HepG2 (cell line): ENCODE data around the gene CNOT6. TPM values are rescaled to one million over a fixed set of nuclear protein-coding genes. Genes with fewer than 3 reads are reported as not detected.

Experiments
- ATAC-seq: fragments of 200-7000 bp; cut with Tn5 transposase; 3 replicates; pipeline ENCODE4 v1.9.1; 2020; ENCODE audit warnings: mild to moderate bottlenecking, moderate library complexity
- BruUV-seq: library from RNA; stranded (reverse); fragments of 400-500 nt; replicated peaks from 2 replicates; lab custom pipeline; 2021; lab: Mats Ljungman, UMichigan
- CTCF ChIA-PET: fragments of 300-600 bp; formaldehyde crosslinking; extraction: SDS; loops from one replicate; lab custom pipeline; 2021; ENCODE audit warnings: low total read pairs, inconsistent platforms, low intra/inter-chr PET ratio; lab: Yijun Ruan, JAX
- POLR2A ChIA-PET: fragments of 350-600 bp; sonication (Branson Sonifier 250); formaldehyde crosslinking; loops from one replicate; lab custom pipeline; 2020; ENCODE audit warnings: antibody characterized with exemption, inconsistent platforms; lab: Yijun Ruan, JAX
- DNase-seq: peaks from one replicate; pipeline ENCODE4 v3.0.0-alpha.2; 2015; ENCODE audit warnings: low spot score
- FAIRE-seq: peaks from 3 replicates; lab custom pipeline; 2011; peaks lifted over from hg19 to GRCh38; lab: Jason Lieb, UNC
- H2AFZ ChIP-seq: one replicate; pipeline ENCODE4 v1.6.1; 2011; ENCODE audit warnings: low read length, inconsistent platforms
- H3K27ac ChIP-seq: fragments of 300-600 bp; 3 replicates; pipeline ENCODE4 v1.8.0; 2011; ENCODE audit warnings: mixed run types, mild to moderate bottlenecking, mixed read lengths, low read length, inconsistent platforms; ENCODE audit not compliant: insufficient read depth; ENCODE audit errors: extremely low read length
- H3K27me3 ChIP-seq, 2 experiments: fragments of 200-600 bp in 1 of 2; 2 replicates in 1 of 2; 3 replicates in 1 of 2; pipeline versions ENCODE4 v1.6.0 to v1.8.0; 2011; ENCODE audit warnings: low read length in 2 of 2, mild to moderate bottlenecking in 2 of 2, moderate library complexity in 2 of 2, inconsistent platforms in 1 of 2; ENCODE audit not compliant: insufficient read depth in 2 of 2, control insufficient read depth in 1 of 2
- H3K36me3 ChIP-seq, 2 experiments: fragments of 200-600 bp in 1 of 2; replicated peaks in 1 of 2; 2 replicates in 1 of 2; 3 replicates in 1 of 2; pipeline versions ENCODE4 v1.5.1 to v1.8.0; 2011; ENCODE audit warnings: low read length in 2 of 2, inconsistent platforms in 1 of 2; ENCODE audit not compliant: insufficient read depth in 2 of 2, control insufficient read depth in 1 of 2
- H3K4me1 ChIP-seq: 2 replicates; pipeline ENCODE4 v1.5.1; 2012; ENCODE audit warnings: low read length, inconsistent platforms; ENCODE audit not compliant: insufficient read depth
- H3K4me2 ChIP-seq: 2 replicates; pipeline ENCODE4 v1.6.0; 2011; ENCODE audit warnings: low read depth, low read length, inconsistent platforms
- H3K4me3 ChIP-seq, 3 experiments: fragments of 200-600 bp in 1 of 3; sonication (generic), shearing (Covaris generic) in 1 of 3; replicated peaks in 1 of 3; 2 replicates each; pipeline ENCODE4 v1.5.1; 2011 to 2016; ENCODE audit warnings: low read length in 3 of 3, inconsistent platforms in 2 of 3, low read depth in 2 of 3, mild to moderate bottlenecking in 2 of 3, control low read depth in 1 of 3, mixed read lengths in 1 of 3; ENCODE audit not compliant: insufficient read depth in 1 of 3
- H3K79me2 ChIP-seq: one replicate; pipeline ENCODE4 v1.6.1; 2011; ENCODE audit warnings: low read length, inconsistent platforms; ENCODE audit not compliant: insufficient read depth
- H3K9ac ChIP-seq: 2 replicates; pipeline ENCODE4 v1.6.0; 2011; ENCODE audit warnings: mild to moderate bottlenecking, low read depth, low read length, inconsistent platforms; ENCODE audit not compliant: insufficient read depth
- H3K9me3 ChIP-seq: 2 replicates; pipeline ENCODE4 v1.5.1; 2012; ENCODE audit warnings: mild to moderate bottlenecking, low read length
- H4K20me1 ChIP-seq: 2 replicates; pipeline ENCODE4 v1.6.0; 2011; ENCODE audit warnings: inconsistent platforms, mild to moderate bottlenecking, low read length, moderate library complexity; ENCODE audit not compliant: insufficient read depth
- CBFB ChIP-seq: sonication (generic); formaldehyde crosslinking; IDR thresholded peaks from 2 replicates; pipeline ENCODE4 v1.4.0; 2020; ENCODE audit warnings: missing genetic modification reagents
- FOXP1 ChIP-seq, 2 experiments: fragments of 450-650 bp in 1 of 2; IDR thresholded peaks; 2 replicates each; pipeline ENCODE4 v1.6.1; 2017 to 2018; ENCODE audit warnings: antibody characterized with exemption in 1 of 2
- GATA4 ChIP-seq: sonication (generic); IDR thresholded peaks from 2 replicates; pipeline ENCODE4 v1.6.1; 2016; ENCODE audit warnings: antibody characterized with exemption, low read depth, borderline replicate concordance
- KLF12 ChIP-seq: sonication (generic); formaldehyde crosslinking; IDR thresholded peaks from 2 replicates; pipeline ENCODE4 v1.4.0; 2020; ENCODE audit warnings: missing genetic modification reagents, borderline replicate concordance
- MAFG ChIP-seq: sonication (generic); formaldehyde crosslinking; IDR thresholded peaks from 2 replicates; pipeline ENCODE4 v1.5.1; 2020; ENCODE audit warnings: mild to moderate bottlenecking, missing genetic modification reagents
- SMYD3 ChIP-seq: sonication (generic); formaldehyde crosslinking; IDR thresholded peaks from 2 replicates; pipeline ENCODE4 v1.8.1; 2023; ENCODE audit warnings: mild to moderate bottlenecking, missing genetic modification reagents
- TEAD2 ChIP-seq: sonication (generic); formaldehyde crosslinking; IDR thresholded peaks from 2 replicates; pipeline ENCODE4 v1.9.0; 2021; ENCODE audit warnings: missing genetic modification reagents
- ZBTB46 ChIP-seq: sonication (generic); formaldehyde crosslinking; IDR thresholded peaks from 2 replicates; pipeline ENCODE4 v1.4.0; 2020; ENCODE audit warnings: mild to moderate bottlenecking, missing genetic modification reagents, borderline replicate concordance
- ZNF556 ChIP-seq: sonication (generic); formaldehyde crosslinking; IDR thresholded peaks from 2 replicates; pipeline ENCODE4 v1.4.0; 2020; ENCODE audit warnings: mild to moderate bottlenecking, missing genetic modification reagents, borderline replicate concordance
- ZNF781 ChIP-seq: sonication (generic); formaldehyde crosslinking; IDR thresholded peaks from 2 replicates; pipeline ENCODE4 v1.5.1; 2020; ENCODE audit warnings: borderline replicate concordance, mild to moderate bottlenecking, missing genetic modification reagents; ENCODE audit errors: not compliant biosample characterization
- WGBS: methylation state at CpG from one replicate; pipeline ENCODE4 v1.1.6; 2017; ENCODE audit warnings: low lambda C conversion rate; 5-methylcytosine and 5-hydroxymethylcytosine counted together
- in situ Hi-C: cut with HindIII; loops from 2 replicates; pipeline ENCODE4 v1.10.0; 2017; ENCODE audit warnings: low pct_unique_long_range_greater_than_20kb; ENCODE audit not compliant: extremely low pct_ligation_motif_present
- intact Hi-C: fragments of 100-400 bp; cut with micrococcal nuclease; formaldehyde crosslinking; loops from one replicate; pipeline ENCODE4 v1.10.0; 2022; ENCODE audit not compliant: unreplicated experiment
- polyA plus RNA-seq, 8 experiments: library from polyadenylated mRNA; depleted of rRNA in 3 of 8; stranded (reverse) in 7 of 8; unstranded in 1 of 8; fragments of >200 nt; fragmentation: Illumina TruSeq in 4 of 8; extraction: Trizol in 4 of 8; gene quantifications; 2 replicates each; pipeline versions ENCODE4 v1.2.1 to v1.2.3, GENCODE V29; 2011 to 2016; ENCODE audit warnings: low read depth in 4 of 8, missing spikeins in 1 of 8, mixed read lengths in 1 of 8; ENCODE audit not compliant: insufficient read depth in 1 of 8
- total RNA-seq, 5 experiments: library from RNA; depleted of rRNA; stranded (reverse); fragments of >200 nt; fragmentation: Illumina TruSeq; extraction: Trizol; gene quantifications; 2 replicates each; pipeline ENCODE4 v1.2.3, GENCODE V29; 2016; ENCODE audit warnings: low read depth in 1 of 5

Gene CNOT6
- total and polyA plus RNA-seq, 2 of the 13 experiments (the other 11 are each of a cell fraction or from before 2014, with no cell fraction given), result 8.8 to 9.1 TPM

- TF ChIP-seq GATA4, result no peak
- TF ChIP-seq MAFG (CRISPR knock-in tag), result no peak
- TF ChIP-seq TEAD2 (CRISPR knock-in tag), result no peak
- no peak for TF ChIP-seq ZNF781 (CRISPR knock-in tag)
- TF ChIP-seq KLF12 (CRISPR knock-in tag), result no peak
Measured at GRCh38 chr5:180555168-180555921, 61.2 kb downstream of the CNOT6 start (continued).

- Histone ChIP-seq H3K9me3 (no peaks in the 10 kb centered on the region), H3K4me1 (no peaks in the 10 kb centered on the region), H3K9ac (no peak overlapping the region), H2AFZ (no peak overlapping the region), H3K4me2 (no peak overlapping the region), H4K20me1 (peaks cover 3% of the 10 kb centered on the region; the same call in 1 of the 2 replicates), H3K79me2 (peaks cover 11% of the 10 kb centered on the region), H3K4me3 (no peak overlapping the region), H3K36me3 (peaks cover 8 to 52% of the 10 kb centered on the region in 2 experiments), H3K27me3 (no peaks in the 10 kb centered on the region), H3K27ac (no peak overlapping the region)
- TF ChIP-seq FOXP1 (IDR thresholded peaks at IDR 0.05) (no peak), FOXP1 (CRISPR knock-in tag; IDR thresholded peaks at IDR 0.05) (no peak), SMYD3 (CRISPR knock-in tag) (no peak), ZBTB46 (CRISPR knock-in tag) (no peak), CBFB (CRISPR knock-in tag) (no peak), ZNF556 (no peak)
- no peak for ATAC-seq
- DNase-seq, result no peak
- WGBS, result 93% methylated on average over 2 of the region's 2 CpGs
- intact Hi-C loops (no loop called here), in situ Hi-C loops (no loop called here)
- BruUV-seq, result no TSS peak
- CTCF ChIA-PET, result no interaction called here
- no peak for FAIRE-seq
- POLR2A ChIA-PET, result no interaction called here
Measured at GRCh38 chr5:180557217-180557809, 63.1 kb downstream of the CNOT6 start.
